ENCODE data around the gene THRA. TPM values are rescaled to one million over a fixed set of nuclear protein-coding genes. Genes with fewer than 3 reads are reported as not detected.

THRA gene
- polyA plus RNA-seq, 1 experiment: 25.2 TPM

GRCh38 chr17:40093580-40094201 is 30.9 kb downstream of the THRA start:
- Histone ChIP-seq H3K9me3 (ENCODE audit: control insufficient read depth, insufficient read depth, low read length) (no peaks in the 10 kb centered on the region), H3K27ac (ENCODE audit: low read depth, low read length) (no peak overlapping the region), H3K4me3 (ENCODE audit: low read depth, low read length) (no peak overlapping the region), H3K27me3 (ENCODE audit: control insufficient read depth, insufficient read depth, low read length) (no peaks in the 10 kb centered on the region)
- POLR2A ChIA-PET: interaction anchor here (1.5 to 1.8 kb wide), 3 partner anchors 18 to 75 kb away, joined by 4 read pairs; no protein-coding TSS in a partner anchor
- CTCF ChIA-PET: interaction anchor here (0.9 to 4.5 kb wide), 3 partner anchors 18 to 59 kb away, joined by 3 to 16 read pairs (median 5); no protein-coding TSS in a partner anchor
- DNase-seq (ENCODE audit: low read depth, low spot score): no peak
- no peak for TF ChIP-seq CTCF (IDR thresholded peaks at IDR 0.05; ENCODE audit: low read depth, low read length)

GRCh38 chr17:40094874-40095273 is 32.1 kb downstream of the THRA start:
- no peak for DNase-seq (ENCODE audit: low read depth, low spot score)
- ChIA-PET CTCF (interaction anchor here (0.6 to 4.5 kb wide), 3 partner anchors 20 to 125 kb away, joined by 4 to 16 read pairs (median 4); partner anchors contain the start of gene WIPF2), POLR2A (no interaction called here)
- H3K27ac ChIP-seq (ENCODE audit: low read depth, low read length): no peak overlapping the region
- no peaks in the 10 kb centered on the region for H3K27me3 ChIP-seq (ENCODE audit: control insufficient read depth, insufficient read depth, low read length)
- no peaks in the 10 kb centered on the region; the same call in 1 of the 2 replicates for H3K9me3 ChIP-seq (ENCODE audit: control insufficient read depth, insufficient read depth, low read length)
- no peak for TF ChIP-seq CTCF (IDR thresholded peaks at IDR 0.05; ENCODE audit: low read depth, low read length)
- no peak overlapping the region for H3K4me3 ChIP-seq (ENCODE audit: low read depth, low read length)

DNA sequence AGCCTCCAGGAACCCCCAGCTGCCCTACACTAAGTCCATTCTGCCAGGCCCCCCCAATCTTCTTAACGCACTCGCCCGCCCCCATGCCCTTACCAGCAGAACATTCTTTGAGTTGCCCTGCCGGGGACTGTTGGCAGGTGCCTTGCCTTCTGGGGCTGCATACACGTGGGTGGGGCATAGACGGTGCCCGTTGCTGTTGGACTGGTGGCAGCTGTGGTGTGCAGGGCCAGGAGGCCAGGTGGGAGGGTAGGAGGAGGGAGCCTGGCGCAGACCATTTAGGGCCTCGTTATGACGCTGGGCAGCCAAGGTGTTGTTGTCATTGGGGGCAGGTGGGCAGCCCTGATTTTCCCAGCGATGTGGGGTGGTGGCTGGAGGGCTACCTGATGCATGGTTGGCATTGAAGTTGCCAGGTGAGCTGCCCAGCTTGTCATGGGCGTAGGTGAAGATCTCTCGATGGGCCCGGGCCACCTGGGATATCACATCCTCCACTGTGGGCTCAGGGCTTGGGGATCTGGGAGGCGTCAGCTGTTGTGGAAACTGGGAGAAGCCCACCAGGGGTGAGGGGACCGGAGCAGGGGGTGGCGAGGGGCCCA is 32.7 kb downstream of the THRA start:
- Histone ChIP-seq H3K4me3 (ENCODE audit: low read depth, low read length) (no peak overlapping the region), H3K9me3 (ENCODE audit: control insufficient read depth, insufficient read depth, low read length) (no peaks in the 10 kb centered on the region; the same call in 1 of the 2 replicates), H3K27ac (ENCODE audit: low read depth, low read length) (no peak overlapping the region), H3K27me3 (ENCODE audit: control insufficient read depth, insufficient read depth, low read length) (no peaks in the 10 kb centered on the region)
- ChIA-PET CTCF (interaction anchor here (0.9 to 4.5 kb wide), 2 partner anchors 20 to 124 kb away, joined by 4 to 16 read pairs; partner anchors contain the start of gene WIPF2), POLR2A (no interaction called here)
- no peak for DNase-seq (ENCODE audit: low read depth, low spot score)
- TF ChIP-seq CTCF (IDR thresholded peaks at IDR 0.05; ENCODE audit: low read depth, low read length): no peak

DNA sequence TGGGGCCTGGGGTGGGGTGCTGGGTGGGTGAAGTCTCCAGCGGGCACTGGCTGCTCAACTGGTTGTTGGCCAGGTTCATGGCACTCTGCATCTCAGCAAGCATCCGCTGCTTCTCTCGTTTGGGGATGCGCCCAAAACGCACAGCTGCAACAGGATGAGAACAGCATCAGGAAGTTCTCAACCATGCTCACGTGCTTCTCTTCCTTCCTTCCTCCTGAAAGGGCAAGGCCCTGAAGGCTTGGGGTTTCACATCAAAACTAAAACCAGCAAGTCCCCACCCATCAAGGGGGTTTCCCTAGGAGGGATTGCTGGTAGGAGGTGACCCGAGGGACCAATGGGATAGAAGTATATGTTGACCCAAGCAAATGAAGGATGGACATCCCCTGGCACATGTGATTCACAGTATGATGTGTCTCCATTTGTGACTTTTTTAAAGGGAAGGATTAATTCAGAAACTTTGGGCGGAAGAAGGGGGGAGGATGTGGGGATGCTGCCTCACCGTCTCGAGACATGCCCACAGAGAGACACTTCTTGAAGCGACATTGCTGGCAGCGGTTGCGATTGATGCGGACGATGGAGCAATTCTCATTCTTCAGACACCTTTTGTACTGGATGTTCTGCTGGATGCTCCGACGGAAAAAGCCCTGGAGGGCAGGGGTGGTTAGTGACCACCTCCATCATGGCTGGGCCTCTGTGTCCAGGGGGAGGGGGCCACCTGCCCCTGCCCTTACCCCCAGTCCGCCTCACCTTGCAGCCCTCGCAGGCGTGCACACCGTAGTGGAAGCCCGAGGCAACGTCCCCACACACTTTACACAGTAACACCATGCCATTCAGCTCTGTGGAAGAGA is 33.4 kb downstream of the THRA start:
- H3K4me3 ChIP-seq (ENCODE audit: low read depth, low read length): no peak overlapping the region
- no peak for TF ChIP-seq CTCF (IDR thresholded peaks at IDR 0.05; ENCODE audit: low read depth, low read length)
- H3K9me3 ChIP-seq (ENCODE audit: control insufficient read depth, insufficient read depth, low read length): no peaks in the 10 kb centered on the region; the same call in 1 of the 2 replicates
- H3K27ac ChIP-seq (ENCODE audit: low read depth, low read length): no peak overlapping the region
- no peaks in the 10 kb centered on the region for H3K27me3 ChIP-seq (ENCODE audit: control insufficient read depth, insufficient read depth, low read length)
- ChIA-PET CTCF (interaction anchor here (1.1 to 3.1 kb wide), 2 partner anchors 10 to 21 kb away, joined by 4 to 14 read pairs; no protein-coding TSS in a partner anchor), POLR2A (no interaction called here)
- no peak for DNase-seq (ENCODE audit: low read depth, low spot score)

All from AG04450 (cell line).